Inflammatory macrophage treated with lipopolysaccharide for 1 hour (primary cell): ENCODE measurements around the gene UBTD1.
"Not testable (repeated sequence)": the region's sequence is repeated elsewhere in the genome, so short reads cannot be mapped to it uniquely, and the experiment has no call there.

Experiments used
- DNase-seq, 2 donors: peaks; one replicate each; pipeline ENCODE4 v3.0.0-alpha.2; 2020 to 2022

UBTD1 gene

GRCh38 chr10:97498841-97499560 lies at the start of gene UBTD1:
TSS of gene UBTD1 (plus strand) at chr10:97498924. CDS start at chr10:97499204, 280 bp downstream.
- DNase-seq, result peak in 1 of 2 donors; percentile 13

GRCh38 chr10:97450828-97451227 lies 47.9 kb upstream of the UBTD1 start:
- no peak for DNase-seq

- DNase-seq, result no peak
Measured at GRCh38 chr10:97451605-97452004, 47.1 kb upstream of the UBTD1 start.

GRCh38 chr10:97452352-97452751 lies 46.4 kb upstream of the UBTD1 start:
- DNase-seq, result no peak

GRCh38 chr10:97454330-97455036 lies 44.2 kb upstream of the UBTD1 start:
- DNase-seq, result no peak

- no peak for DNase-seq
Measured at GRCh38 chr10:97456034-97456685, 42.6 kb upstream of the UBTD1 start.

GRCh38 chr10:97456686-97457065 lies 42.0 kb upstream of the UBTD1 start:
- no peak for DNase-seq

- no peak for DNase-seq
Measured at GRCh38 chr10:97459111-97459510, 39.6 kb upstream of the UBTD1 start.

GRCh38 chr10:97459933-97460332 lies 38.8 kb upstream of the UBTD1 start:
- no peak for DNase-seq

GRCh38 chr10:97462309-97462708 lies 36.4 kb upstream of the UBTD1 start:
- no peak for DNase-seq

- DNase-seq, result peak; percentile 30 to 58
Measured at GRCh38 chr10:97463363-97464132, 35.2 kb upstream of the UBTD1 start.

- no peak for DNase-seq
Measured at GRCh38 chr10:97464226-97464625, 34.5 kb upstream of the UBTD1 start.

GRCh38 chr10:97465982-97466381 lies 32.7 kb upstream of the UBTD1 start:
- DNase-seq, result no peak

GRCh38 chr10:97466755-97467154 lies 32.0 kb upstream of the UBTD1 start:
- no peak for DNase-seq

- DNase-seq, result no peak
Measured at GRCh38 chr10:97468162-97468561, 30.6 kb upstream of the UBTD1 start.

- DNase-seq, result not testable (repeated sequence)
Measured at GRCh38 chr10:97468781-97469180, 29.9 kb upstream of the UBTD1 start.

GRCh38 chr10:97474918-97475317 lies 23.8 kb upstream of the UBTD1 start:
- no peak for DNase-seq

- peak; percentile 88 to 95 for DNase-seq
Measured at GRCh38 chr10:97475936-97476594, 22.7 kb upstream of the UBTD1 start.

- DNase-seq, result not testable (repeated sequence)
Measured at GRCh38 chr10:97479410-97479809, 19.3 kb upstream of the UBTD1 start.

GRCh38 chr10:97479939-97480338 lies 18.8 kb upstream of the UBTD1 start:
- no peak for DNase-seq

- DNase-seq, result no peak
Measured at GRCh38 chr10:97481071-97481470, 17.7 kb upstream of the UBTD1 start.

- DNase-seq, result peak; percentile 21 to 47
Measured at GRCh38 chr10:97482381-97482780, 16.3 kb upstream of the UBTD1 start.

GRCh38 chr10:97483506-97483905 lies 15.2 kb upstream of the UBTD1 start:
- peak in 1 of 2 donors; percentile 74 for DNase-seq
